ENCODE data around the gene DAP. TPM values are rescaled to one million over a fixed set of nuclear protein-coding genes. Genes with fewer than 3 reads are reported as not detected.

Gene DAP
- total and polyA plus RNA-seq, 10 of the 15 experiments (the other 5 are each of a cell fraction or from before 2014, with no cell fraction given), result 12.9 to 130 (median 49.9) TPM

- ChIA-PET RAD21 (ENCODE audit: unreplicated experiment) (interaction anchor here (1.4 kb wide), 1 partner anchor 116 kb away, joined by 3 read pairs; no protein-coding TSS in a partner anchor), SMC1A (ENCODE audit: uncharacterized antibody, unreplicated experiment) (no interaction called here), CTCF (no interaction called here), POLR2A (no interaction called here)
- peaks cover 20 to 25% of the 10 kb centered on the region in 2 experiments; a peak in 3 of 4 replicates for H3K36me3 ChIP-seq (ENCODE audit: control insufficient read depth in 2 of 2, insufficient read depth in 2 of 2, low read length in 1 of 2)
- no peaks in the 10 kb centered on the region for H3K4me1 ChIP-seq (ENCODE audit: control insufficient read depth, insufficient read depth, low read length)
- 95% methylated on average over 1 of the region's 1 CpG for WGBS (ENCODE audit: insufficient coverage, insufficient replicate concordance, low lambda C conversion rate, missing lambda C conversion rate)
- intact Hi-C loops (cut with micrococcal nuclease; ENCODE audit: unreplicated experiment) (no loop called here), in situ Hi-C loops (cut with MboI) (no loop called here)
- DNase-seq (ENCODE audit: low read depth, low spot score) (no peak), ATAC-seq (no peak), FAIRE-seq (no peak)
- H4K20me1 ChIP-seq (ENCODE audit: control insufficient read depth, insufficient read depth), result no peaks in the 10 kb centered on the region
- H2AFZ ChIP-seq (ENCODE audit: control insufficient read depth, low read depth, low read length), result no peak overlapping the region
- H3K4me2 ChIP-seq (ENCODE audit: control insufficient read depth, insufficient read depth), result no peak overlapping the region
- 0 out of 2 replicates have a peak, but pooled peaks have one; percentile 10 for TF ChIP-seq ZNF24 (IDR thresholded peaks at IDR 0.05)
- no peak for TF ChIP-seq MLLT1 (IDR thresholded peaks at IDR 0.05)
- H3K27me3 ChIP-seq (replicated peaks in 1 of 2; ENCODE audit: control insufficient read depth in 2 of 2, insufficient read depth in 2 of 2, low read length in 1 of 2), result no peaks in the 10 kb centered on the region
- no peaks in the 10 kb centered on the region for H3K79me2 ChIP-seq (ENCODE audit: control insufficient read depth, insufficient read depth, low read length)
- no TSS peak for BruUV-seq (replicated peaks)
- H3K9me3 ChIP-seq (replicated peaks; ENCODE audit: control insufficient read depth, insufficient read depth, low read length), result no peaks in the 10 kb centered on the region; the same call in 2 of the 3 replicates
- no peak overlapping the region for H3K4me3 ChIP-seq
- H3K27ac ChIP-seq (ENCODE audit: control insufficient read depth, insufficient read depth), result no peak overlapping the region
- no peak overlapping the region for H3K9ac ChIP-seq (ENCODE audit: control insufficient read depth, insufficient read depth, low read length)
Observed at GRCh38 chr5:10676946-10677345, 84.1 kb downstream of the DAP start.

- intact Hi-C loops (cut with micrococcal nuclease; ENCODE audit: unreplicated experiment) (no loop called here), in situ Hi-C loops (cut with MboI) (no loop called here)
- ChIA-PET RAD21 (ENCODE audit: unreplicated experiment) (interaction anchor here (1.4 kb wide), 1 partner anchor 115 kb away, joined by 3 read pairs; no protein-coding TSS in a partner anchor), SMC1A (ENCODE audit: uncharacterized antibody, unreplicated experiment) (interaction anchor here (0.8 kb wide), 1 partner anchor 47 kb away, joined by 3 read pairs; no protein-coding TSS in a partner anchor), POLR2A (no interaction called here), CTCF (interaction anchor here (0.7 kb wide), 1 partner anchor 48 kb away, joined by 3 read pairs; no protein-coding TSS in a partner anchor)
- no peak overlapping the region for H3K4me3 ChIP-seq
- ATAC-seq (no peak), FAIRE-seq (no peak), DNase-seq (ENCODE audit: low read depth, low spot score) (no peak)
- peaks cover 15 to 22% of the 10 kb centered on the region in 2 experiments; a peak in 3 of 4 replicates for H3K36me3 ChIP-seq (ENCODE audit: control insufficient read depth in 2 of 2, insufficient read depth in 2 of 2, low read length in 1 of 2)
- no peaks in the 10 kb centered on the region for H4K20me1 ChIP-seq (ENCODE audit: control insufficient read depth, insufficient read depth)
- H3K27me3 ChIP-seq (replicated peaks in 1 of 2; ENCODE audit: control insufficient read depth in 2 of 2, insufficient read depth in 2 of 2, low read length in 1 of 2), result no peaks in the 10 kb centered on the region
- H3K27ac ChIP-seq (ENCODE audit: control insufficient read depth, insufficient read depth), result no peak overlapping the region
- no peak overlapping the region for H3K4me2 ChIP-seq (ENCODE audit: control insufficient read depth, insufficient read depth)
- WGBS (ENCODE audit: insufficient coverage, insufficient replicate concordance, low lambda C conversion rate, missing lambda C conversion rate), result 75% methylated on average over 4 of the region's 4 CpGs
- H3K9me3 ChIP-seq (replicated peaks; ENCODE audit: control insufficient read depth, insufficient read depth, low read length), result no peaks in the 10 kb centered on the region; the same call in 2 of the 3 replicates
- BruUV-seq (replicated peaks), result no TSS peak
- TF ChIP-seq NFIC (IDR thresholded peaks at IDR 0.05; ENCODE audit: low read depth, low read length), result no peak
- TF ChIP-seq CHD2 (IDR thresholded peaks at IDR 0.05; ENCODE audit: borderline replicate concordance, low read depth, low read length), result no peak
- no peak for TF ChIP-seq PAX8 (IDR thresholded peaks at IDR 0.05)
- no peak for TF ChIP-seq E2F8 (IDR thresholded peaks at IDR 0.05; ENCODE audit: low read depth, partially characterized antibody)
- TF ChIP-seq CHD4 (IDR thresholded peaks at IDR 0.05), result no peak
- peak; percentile 39; the same call in 1 of the 2 replicates for TF ChIP-seq POLR2A (IDR thresholded peaks at IDR 0.05; ENCODE audit: low read depth, low read length)
- no peak for TF ChIP-seq MEF2B (IDR thresholded peaks at IDR 0.05; ENCODE audit: partially characterized antibody, poor library complexity, severe bottlenecking)
- TF ChIP-seq NBN (IDR thresholded peaks at IDR 0.05), result no peak
- no peak for TF ChIP-seq SIX5 (IDR thresholded peaks at IDR 0.05; ENCODE audit: low read depth, low read length, severe bottlenecking)
- peak; percentile 71; the same call in 1 of the 2 replicates for TF ChIP-seq POLR2AphosphoS2 (IDR thresholded peaks at IDR 0.05; ENCODE audit: low read depth, low read length)
- TF ChIP-seq WRNIP1 (IDR thresholded peaks at IDR 0.05; ENCODE audit: borderline replicate concordance, low read depth, low read length), result no peak
- TF ChIP-seq TCF3 (IDR thresholded peaks at IDR 0.05; ENCODE audit: borderline replicate concordance, insufficient read depth, low read depth, low read length), result no peak
- no peaks in the 10 kb centered on the region for H3K4me1 ChIP-seq (ENCODE audit: control insufficient read depth, insufficient read depth, low read length)
- H3K9ac ChIP-seq (ENCODE audit: control insufficient read depth, insufficient read depth, low read length), result no peak overlapping the region
- H3K79me2 ChIP-seq (ENCODE audit: control insufficient read depth, insufficient read depth, low read length), result no peaks in the 10 kb centered on the region
- no peak overlapping the region for H2AFZ ChIP-seq (ENCODE audit: control insufficient read depth, low read depth, low read length)
Observed at GRCh38 chr5:10676224-10676623, 84.8 kb downstream of the DAP start.

All from GM12878 (cell line).